GM19193 (cell line): Measurements from ENCODE around the gene ENPP4.

Source experiments
- POLR2A ChIP-seq: IDR thresholded peaks from 4 replicates; pipeline ENCODE4 v1.6.1; 2011; ENCODE audit not compliant: insufficient read depth, insufficient read length; ENCODE audit errors: extremely low read depth

The ENPP4 gene

GRCh38 chr6:46184114-46184513, 54.3 kb downstream of the ENPP4 start:
- TF ChIP-seq POLR2A, result no peak

DNA sequence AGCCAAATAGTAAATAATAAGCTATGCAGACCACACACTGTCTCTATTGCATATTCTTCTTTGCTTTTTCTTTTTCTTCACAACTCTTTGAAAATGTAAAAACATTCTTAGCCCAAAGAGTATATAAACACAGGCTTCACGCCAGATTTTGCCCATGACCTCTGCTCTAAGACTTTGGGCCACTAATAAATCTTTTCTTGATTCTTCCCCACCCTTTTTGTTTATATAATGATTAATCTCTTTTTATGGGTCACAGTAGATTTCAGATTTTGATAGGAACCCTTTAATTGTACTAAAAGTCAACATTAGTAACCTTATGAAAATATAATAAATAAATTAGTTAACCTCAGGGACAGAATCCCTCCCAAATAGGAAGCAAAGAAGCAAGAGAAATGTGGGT, 56.8 kb downstream of the ENPP4 start:
- no peak for TF ChIP-seq POLR2A

DNA sequence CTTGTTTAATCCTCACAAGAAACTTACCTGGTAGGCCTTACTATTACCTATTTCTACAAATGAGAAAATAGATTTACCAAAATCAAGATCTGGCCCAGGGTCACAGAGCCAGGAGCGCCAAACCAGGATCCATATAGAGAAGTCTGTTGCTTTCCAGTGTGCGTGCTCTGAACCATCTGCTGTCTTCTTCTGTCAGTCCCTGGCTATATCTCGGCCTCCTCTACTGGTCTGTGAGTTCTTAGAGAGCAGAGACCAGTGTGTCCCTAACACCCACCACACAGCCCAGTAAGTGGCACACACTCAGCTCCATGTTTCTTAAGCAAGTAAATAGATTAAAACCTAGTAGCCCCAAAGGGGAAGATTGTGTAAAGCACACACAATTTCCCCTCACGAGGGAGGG, 59.9 kb downstream of the ENPP4 start:
- TF ChIP-seq POLR2A, result no peak

- no peak for TF ChIP-seq POLR2A
Measured at GRCh38 chr6:46190889-46191288, 61.1 kb downstream of the ENPP4 start.

DNA sequence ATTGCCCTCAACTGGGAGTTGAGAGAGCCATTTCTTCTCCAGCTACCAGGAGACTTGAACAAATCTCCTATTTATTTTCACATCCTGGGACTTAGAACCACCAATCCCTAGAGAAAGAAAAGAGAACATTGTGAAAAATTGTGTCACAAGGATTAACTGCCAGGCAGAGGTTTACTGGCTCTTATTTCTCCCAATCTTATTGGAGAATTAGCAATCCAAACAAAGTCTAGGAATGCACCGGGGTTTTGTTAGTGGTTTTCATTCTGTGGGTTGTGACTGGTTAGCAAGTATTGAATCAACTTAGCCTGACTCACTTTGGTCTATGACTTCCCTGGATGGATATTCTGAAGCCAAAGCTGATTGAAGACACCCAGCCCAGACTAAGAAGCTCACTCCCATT, 62.2 kb downstream of the ENPP4 start:
- no peak for TF ChIP-seq POLR2A
